Effector CD4-positive, alpha-beta T cell (primary cell): ENCODE measurements around the gene DYSF.

Source experiments
- DNase-seq: peaks from one replicate; pipeline ENCODE4 v3.0.0-alpha.2; 2020

Gene DYSF

DNA sequence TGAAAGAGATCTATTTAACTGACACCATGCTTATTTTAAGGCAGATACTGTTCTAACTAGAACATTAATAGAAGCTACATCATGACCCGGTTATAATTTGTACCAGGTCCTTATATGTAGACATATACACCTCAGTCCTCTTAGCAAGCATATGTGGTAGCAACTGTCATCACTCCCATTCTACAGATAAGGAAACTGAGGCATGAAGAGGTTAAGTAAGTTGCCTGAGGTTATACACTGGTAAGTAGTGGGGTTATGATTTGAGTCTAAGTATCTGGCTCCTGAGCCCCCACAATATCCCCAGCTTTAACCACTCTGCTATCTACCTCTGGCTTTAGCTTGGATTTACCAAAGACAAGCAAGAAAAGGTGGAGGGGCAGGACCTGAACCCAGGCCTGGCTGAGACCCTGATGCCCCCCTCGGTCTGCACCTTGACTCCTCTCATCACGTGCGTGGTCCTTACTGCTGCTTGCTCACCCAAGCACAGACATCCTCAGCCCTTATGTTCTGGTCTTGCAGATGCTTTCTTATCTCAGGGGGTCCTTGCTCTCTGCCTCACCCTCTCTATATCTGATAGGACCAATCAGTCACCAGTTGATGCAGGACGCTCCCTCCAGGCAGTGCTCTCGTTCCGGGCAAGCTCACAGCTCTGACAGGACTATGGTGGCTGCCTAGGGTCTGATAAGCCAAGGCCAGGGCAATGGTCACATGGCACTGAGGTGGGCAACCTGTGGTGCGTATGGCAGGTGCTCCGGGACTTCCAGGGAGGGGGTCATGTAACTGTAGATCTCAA is 4.0 kb downstream of the DYSF start:
- no peak for DNase-seq

DNA sequence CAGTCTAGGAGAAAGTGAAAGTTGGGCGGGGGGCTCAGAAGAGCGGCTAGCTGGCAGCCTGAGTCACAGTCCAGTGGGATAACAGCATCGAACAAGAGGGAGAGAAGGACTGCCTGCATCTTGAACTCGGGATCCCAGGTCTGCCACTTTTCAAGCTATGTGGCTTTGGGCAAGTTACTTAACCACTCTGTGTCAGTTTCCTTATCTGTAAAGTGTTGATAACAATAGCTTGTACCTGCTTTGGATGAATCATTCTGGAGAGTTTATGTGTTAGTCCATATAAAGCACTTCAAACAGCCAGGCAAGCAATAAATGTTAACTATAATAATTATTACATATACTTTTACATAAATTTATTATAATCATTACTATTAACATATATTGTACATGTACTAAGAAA is 4.6 kb downstream of the DYSF start:
- no peak for DNase-seq

DNA sequence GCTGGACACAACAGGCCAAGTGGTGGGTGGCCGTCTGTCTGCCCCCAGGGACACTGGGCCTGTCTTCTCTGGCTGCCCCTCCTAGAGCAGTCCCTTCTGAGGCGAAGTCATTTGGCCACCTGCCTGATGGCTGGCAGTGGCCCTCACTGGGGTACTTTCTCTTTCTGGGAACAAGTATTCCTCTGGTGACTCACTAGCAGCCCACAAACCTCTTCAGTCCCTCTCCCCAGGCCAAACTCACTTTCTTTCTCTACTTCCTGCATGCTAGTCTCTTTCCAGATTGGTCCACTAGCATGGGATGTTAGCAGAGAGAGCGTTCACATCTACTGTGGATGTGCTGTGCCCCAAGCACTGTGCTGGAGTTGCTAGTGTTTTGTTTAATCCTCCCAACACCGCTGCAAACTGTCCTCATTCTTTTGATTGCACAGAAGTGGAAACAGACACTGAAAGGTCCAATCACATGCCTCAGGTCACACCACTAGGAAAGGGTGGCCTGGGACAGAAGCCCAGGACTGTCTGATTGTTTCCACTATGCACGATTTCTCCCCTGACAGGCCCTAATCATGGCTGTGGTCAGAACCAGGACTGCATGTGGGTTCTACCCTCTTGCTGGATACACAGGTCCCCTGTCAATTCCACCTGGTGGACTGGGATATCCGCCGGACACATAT is 5.2 kb downstream of the DYSF start:
- DNase-seq: no peak

DNA sequence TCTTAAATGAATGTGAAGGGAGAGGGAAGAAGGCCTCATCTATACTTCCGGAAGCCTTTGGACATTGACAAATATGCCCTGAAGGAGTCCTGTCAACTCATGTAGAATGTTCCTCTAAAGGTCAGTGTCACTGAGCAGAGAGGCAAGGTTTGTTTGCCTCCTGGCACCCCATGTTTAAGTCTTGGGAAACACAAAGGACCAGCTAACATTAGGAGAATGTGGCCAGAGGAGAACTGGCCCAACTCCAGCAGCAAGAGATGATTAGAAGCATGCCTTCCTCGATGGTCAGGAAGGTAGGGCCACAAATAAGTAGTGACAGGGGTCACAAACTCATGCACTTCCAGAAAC is 5.7 kb downstream of the DYSF start:
- no peak for DNase-seq

DNA sequence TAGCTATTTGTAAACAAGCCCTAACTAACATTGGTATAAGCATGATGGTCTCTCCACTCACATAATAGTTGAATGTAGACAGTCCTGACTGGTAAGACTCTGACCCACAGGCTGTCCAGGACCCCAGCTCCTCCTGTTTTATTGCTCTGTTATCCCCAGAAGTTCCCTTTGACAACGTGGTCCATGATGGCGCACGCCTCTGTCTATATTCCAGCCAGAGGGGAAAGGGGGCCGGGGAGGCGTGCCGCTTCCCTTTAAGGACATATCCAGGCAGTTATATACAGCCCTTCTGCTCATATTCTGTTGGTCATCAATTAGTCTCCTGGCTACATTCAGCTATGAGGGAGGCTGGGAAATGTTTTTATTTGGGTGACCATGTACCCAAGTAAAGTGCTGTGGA is 6.7 kb downstream of the DYSF start:
- DNase-seq: no peak

DNA sequence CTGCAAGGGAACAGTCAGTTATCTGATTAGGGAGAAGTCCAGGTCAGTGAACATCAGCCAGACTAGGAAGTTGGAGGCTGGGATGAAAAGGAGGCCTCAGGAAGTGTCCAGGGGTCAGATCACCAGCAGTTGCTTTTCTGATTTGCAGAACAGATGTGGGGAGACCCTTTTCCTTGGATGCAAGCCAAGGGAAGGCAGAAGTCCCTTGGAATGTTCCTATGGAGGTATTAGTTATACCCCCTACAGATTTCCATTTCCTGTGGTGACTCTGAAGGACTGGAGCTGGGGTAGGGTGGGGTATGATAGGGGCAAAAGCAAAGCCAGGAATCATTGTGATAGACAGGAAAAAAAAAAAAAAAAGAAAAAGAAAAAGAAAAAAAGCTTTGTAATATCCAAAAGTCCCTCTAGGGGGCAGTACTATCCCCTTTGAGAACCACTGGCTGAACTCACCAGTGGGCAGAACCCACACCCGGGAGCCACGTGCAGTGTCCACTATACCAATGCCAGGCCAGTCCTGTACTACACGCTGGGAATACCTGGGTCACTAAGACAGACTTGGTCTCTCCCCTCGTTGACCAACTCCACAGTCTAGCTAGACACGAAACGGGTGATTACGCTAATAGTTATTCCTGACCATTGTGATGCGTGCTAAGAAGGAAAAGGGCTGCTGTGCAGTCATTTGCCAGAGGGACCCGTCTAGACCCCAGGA is 7.4 kb downstream of the DYSF start:
- DNase-seq: no peak

DNA sequence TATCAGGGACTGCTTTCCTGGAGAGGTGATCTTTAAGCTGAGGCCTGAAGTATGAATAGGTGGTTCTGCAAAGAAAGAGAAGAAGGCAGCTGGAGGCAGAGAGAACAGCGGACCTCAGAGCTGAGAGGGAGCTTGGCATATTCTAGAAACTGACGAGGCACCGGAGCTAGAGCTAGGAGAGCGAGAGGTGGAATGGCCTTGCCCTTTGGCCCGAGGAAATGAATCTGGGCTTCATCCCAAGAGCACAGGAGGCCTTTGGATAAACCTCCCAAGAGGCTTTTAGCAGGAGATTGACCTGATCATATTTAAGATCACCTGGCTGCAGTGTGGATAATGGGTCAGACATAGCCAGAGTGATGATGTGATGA is 7.9 kb downstream of the DYSF start:
- DNase-seq: no peak

DNA sequence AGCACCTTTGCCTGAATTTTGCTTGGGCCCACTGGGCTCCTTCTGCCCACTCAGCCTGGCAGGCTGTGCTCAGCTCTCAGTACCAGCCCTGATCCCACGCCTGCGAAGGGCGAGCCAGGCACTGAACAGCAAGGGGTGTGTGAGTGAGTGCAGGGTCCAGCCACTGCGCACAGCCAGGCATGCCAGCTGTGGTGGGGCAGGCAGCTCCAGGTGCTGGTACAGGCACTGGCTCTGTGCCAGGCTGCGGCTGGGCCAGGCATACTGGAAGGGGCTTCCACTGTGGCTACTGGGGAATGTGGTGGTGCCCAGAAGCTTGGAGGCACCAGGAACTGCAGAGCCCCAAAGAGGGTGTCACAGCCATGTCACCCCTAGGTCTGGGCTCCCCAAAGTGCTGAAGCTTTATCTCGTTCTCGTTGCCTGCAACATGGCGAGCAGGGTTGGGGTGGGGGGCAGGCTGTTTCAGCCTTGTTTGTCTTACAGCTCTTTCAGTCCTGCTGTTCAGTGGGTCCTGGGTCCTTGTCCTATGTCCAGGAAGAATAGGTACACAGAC is 8.8 kb downstream of the DYSF start:
- no peak for DNase-seq

DNA sequence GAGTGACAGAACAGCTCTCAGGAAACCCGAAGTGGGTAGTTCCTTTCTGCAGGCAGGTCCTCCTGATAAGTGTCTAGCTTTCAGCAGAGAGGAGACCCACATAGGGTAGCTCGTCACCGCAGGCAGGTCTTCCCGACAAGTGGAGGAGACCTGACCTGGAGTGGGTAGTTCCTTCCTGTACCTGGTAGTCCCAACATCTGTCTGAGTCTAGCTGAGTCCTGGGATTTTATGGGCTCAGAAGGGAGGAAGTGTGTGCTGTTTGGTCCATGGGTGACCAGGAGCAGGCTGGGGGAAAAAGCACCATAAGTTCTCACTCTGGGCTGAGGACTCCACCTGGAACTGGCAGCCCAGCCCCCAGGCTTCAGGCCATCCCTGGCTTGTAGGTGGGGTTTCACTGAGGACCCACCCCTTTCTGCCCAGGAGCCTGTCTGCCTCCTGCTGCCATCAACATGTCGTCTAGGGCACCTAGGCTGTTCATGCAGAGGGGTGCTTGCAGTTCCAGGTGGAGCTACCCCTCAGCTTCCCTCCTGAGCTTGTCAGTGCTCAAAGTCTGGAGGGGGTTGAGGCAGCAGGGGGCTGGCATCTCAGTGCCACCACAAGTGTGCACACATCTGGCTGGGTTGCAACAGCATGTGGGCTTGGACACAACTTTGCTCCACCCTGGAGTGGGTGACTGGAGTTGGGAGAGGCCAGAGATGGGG is 9.4 kb downstream of the DYSF start:
- no peak for DNase-seq

DNA sequence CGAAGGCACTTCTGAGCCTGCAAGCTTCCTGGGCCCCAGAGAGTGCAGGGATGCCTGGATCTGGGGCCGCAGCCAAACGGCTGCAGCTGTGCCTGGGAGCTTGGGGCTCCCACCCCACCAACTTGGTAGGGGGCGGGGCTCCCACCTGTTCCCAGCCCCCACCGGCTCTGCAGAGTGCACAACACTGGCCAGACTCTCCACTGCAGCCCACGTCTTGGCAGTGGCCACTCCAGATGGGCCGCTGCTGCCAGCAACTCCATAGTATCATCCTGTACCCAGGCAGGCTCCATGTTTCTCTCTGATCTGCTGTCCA is 9.9 kb downstream of the DYSF start:
- DNase-seq: no peak

DNA sequence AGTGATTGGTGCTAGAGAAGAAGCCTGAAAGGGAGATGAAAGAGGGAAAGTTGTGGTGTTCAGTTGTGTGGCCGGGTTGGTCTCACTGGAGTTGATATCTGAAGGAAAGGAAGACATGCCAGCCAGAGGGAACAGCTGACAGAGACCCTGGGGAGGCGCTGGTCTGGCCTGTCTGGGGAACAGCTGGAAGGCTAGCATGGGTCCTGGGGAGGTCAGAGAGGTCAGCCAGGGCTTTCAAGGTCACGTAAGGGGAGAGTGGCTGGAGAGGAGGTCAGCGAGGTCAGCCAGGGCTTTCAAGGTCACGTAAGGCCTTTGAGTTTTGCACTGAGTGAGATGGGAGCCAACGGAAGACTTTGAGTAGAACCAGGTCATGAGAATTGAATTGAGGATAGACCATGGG is 11.0 kb downstream of the DYSF start:
- DNase-seq: no peak

DNA sequence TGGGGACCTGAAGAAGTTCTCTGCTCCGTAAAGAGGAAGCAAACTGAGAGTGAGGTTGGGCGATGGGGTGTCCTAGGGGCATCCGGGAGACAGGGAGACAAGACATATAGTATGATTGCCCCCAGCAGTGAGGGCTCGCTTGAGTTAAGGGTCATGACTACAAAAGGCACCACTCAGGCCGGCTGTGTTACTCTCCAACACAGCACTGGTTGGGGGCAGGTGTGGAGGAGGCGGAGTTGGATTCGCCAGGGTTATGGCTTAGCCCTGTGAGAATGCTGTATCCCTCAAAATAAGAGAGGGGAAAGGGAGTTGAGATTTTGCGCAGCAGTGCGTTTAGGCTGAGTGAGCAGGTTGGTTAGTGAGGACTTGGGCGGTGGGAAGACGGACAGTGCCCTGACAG is 12.0 kb downstream of the DYSF start:
- DNase-seq: no peak

DNA sequence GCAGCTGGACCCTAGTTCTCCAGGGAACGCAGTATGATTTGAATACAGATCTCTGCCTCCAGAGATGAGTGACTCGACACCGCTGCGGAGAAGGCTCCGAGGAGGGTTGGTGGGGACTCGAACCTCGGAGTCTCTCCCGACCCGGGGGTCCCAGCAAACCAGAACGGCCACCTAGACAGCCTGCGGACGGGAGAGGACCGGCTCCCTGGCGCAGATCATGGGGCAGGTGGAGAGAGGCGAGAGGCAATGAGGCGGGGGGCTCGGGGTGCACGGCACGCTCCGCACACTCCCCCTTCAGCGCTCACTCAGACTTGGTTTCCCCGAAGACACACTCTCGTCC is 12.6 kb downstream of the DYSF start:
- no peak for DNase-seq

DNA sequence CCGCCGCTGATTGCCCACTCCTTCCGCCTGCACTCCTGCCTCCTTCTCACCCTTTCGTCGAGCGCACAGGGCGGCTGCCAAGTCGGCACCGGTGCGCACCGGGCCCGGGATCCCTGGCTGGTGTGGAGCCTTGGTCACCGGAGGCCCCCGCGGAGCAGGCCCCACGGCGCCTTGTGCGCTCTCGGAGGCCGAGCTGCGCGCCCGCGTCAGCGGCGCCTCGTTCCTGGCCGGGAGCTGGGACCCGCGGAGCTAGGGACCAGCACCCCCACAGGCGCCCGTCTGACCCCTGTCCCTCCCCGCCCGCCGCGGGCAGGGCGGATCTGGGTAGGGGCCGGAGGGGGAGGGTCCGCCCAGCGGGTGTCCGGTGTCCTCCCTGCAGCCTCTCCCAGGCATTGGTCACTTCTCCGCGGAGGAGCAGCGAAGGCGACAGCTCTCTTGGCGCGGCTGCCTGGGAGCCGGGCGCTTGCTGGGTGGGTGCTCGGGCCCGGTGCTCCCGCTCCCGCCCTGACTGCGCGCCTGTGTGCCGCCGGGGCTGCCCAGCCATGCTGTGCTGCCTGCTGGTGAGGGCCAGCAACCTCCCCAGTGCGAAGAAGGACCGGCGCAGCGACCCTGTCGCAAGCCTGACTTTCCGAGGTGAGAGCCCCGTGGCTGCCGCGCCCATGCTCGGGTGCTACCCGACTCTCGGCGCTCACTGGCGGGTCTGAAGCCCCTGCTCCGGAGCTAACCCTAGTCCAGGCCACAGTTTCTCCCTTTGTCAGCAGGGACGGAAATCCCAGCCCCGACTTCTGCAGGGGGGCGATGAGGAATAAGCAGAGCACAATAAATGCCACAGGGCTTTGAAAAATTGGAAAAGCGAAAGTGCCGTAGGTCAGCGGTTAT is 13.2 kb downstream of the DYSF start:
- DNase-seq: no peak

DNA sequence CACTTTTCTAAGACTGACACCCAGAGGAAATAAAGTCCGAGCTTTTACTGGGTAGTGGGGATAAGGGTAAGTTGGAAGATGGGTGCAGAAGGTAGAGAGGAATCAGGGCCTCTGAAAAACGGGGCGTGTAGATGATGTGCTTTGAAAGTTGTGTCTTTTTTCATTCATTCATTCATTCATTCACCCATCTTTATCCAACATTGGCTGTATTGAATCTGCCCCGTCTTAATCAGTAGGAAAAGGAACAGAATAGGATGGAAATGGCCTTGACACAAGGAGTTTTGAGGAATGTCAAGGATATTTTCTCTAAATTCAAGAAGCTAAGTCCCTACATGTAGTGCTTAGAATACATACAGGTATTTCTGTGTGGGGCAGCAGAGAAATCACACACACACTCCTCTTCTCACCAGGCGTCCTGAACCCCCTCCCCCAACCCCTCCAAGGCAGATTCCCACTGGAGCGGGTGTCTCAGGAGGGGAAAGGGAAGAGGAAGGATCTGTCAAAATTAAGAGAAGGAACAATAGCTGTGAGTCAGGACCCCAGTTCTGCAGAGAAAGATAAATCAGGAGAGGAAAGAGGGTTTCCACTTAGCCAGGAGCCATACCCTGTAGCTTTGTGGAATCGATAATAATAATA is 13.9 kb downstream of the DYSF start:
- DNase-seq: no peak

DNA sequence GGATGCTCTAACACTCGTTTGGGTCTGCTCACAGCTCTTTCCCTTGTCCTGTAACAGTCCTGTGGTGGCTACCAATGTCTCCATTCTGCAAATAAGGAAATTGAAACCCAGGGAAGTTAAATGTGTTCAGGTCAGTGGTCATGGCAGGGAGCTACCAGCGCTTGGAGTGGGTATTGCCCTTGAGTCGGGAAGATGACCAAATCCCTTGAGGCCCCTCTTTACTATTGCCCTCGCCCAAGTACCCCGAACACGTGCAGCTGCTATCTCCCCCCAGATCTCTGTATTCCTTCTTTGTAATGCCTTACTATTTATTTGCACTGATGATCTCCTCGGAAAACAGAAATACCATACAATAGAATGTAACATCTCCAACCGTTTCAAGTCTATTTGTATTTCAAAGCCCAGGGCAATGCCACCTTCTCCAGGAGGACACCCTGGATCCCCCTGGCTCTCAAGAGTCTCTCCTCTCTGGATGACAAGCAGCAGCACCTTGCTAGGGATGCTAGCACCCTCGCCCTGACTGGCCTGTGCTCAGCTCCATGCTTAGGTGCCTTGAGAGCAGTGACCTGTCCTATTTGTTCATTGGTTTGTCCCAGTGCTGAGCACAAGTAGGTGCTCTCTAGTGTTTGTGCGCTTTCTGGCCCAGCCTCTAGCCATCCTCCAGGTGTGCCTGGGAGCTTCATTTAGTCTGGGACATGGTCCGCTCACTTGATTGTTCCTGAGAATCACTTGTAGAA is 15.1 kb downstream of the DYSF start:
- DNase-seq: no peak

DNA sequence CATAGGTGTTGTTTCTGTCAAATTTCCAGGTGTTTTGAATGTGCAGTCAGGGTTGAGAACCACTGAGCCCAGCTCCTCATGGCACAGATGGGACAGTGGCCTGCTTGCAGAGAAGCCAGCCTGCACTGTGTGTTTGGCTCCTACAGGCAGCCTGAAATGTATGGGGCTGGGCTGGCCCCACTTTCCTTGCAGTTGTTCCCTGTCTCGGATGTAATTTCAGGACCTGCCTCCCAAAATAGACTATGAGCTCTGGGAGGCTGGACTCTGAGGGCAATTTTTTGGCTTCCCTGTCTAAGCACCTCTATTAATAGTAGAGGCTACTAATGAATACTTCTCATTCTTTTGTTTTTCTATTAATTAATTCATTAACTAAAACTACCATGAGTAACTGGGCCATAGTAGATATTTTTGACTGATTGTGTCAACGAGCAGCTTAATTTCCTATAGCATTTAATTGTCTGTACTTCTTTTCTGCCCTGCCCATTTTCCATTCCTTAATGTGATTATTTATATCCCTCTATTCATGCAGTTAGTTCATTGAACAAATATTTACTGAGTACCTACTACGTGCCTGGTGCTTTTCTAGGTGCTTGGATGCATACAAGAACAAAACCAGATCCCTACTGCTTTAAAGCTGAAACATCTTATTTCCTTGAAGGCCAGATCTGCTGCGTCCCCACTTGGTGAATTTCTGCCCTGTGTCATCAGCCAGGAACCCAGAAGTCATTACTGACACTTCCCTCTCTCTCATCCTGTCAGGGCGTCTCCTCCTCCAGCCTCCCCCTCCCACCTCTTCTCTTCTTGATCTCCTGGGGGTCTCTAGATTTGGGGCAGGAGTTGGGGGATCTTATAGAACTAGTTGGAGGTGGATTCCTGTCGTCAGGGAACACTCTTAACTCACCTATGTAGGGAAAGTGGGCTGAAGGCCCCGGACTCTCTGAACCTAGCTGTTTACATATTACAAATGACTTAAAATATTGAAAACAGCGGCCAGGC is 16.3 kb downstream of the DYSF start:
- no peak for DNase-seq

DNA sequence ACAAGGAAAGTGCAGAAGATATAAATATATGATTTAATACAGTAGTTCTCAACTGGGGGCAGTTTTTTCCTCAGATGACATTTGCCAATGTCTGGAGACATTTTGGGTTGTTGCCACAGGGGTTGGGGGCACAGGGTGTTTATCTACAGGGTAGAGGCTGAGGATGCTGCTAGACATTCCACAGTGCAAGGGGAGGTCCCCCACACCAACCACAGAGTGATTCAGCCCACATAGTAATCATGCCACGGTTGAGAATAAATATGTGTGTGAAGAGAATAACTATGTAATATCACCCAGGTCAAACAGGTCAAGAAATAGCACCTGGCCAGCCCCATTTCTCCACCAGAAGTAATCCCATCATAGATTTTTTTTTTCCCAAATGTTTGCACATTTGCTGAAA is 17.9 kb downstream of the DYSF start:
- DNase-seq: no peak

DNA sequence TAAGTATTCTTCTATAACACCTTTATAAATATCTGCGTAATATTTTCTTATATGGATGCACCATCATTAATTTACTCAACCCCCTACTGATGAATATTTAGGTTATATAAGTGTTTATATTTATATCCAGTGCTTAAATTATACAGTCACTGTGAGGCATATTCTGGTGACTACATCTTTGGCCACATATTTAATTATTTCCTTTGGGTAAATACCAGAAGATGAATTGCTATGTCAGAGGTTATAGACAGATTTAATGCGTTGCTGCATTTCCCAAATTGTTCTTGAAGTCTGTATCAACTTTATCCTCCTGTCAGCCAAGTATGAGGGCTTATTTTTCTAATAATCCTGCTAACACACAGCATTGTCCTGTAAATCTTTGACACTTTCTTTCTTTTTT is 18.7 kb downstream of the DYSF start:
- DNase-seq: no peak
